ENCODE data around the gene TMLHE.
"Not testable (repeated sequence)": the region's sequence is repeated elsewhere in the genome, so short reads cannot be mapped to it uniquely, and the experiment has no call there.

TMLHE gene

DNA sequence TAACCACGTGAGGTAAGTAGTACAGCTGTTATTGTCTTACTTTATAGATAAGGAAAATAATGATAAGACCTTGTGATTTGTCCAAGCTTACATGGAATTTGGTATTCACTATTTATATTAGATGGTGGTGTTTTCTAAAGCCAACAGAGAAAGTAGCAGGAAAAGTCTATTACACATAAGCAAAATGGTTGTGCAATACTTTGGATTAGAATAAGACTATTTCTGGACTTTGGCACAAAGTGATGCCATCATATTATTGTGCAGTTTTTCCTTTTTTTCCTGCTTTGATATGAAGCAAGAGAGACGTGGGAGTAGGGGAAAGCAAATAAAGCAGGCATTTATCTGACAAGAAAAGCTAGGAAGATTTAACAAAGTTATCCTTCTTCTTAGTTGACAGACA lies 117.6 kb downstream of the TMLHE start:
- DNase-seq (ENCODE audit: low read depth in 2 of 2) = not testable (repeated sequence)

DNA sequence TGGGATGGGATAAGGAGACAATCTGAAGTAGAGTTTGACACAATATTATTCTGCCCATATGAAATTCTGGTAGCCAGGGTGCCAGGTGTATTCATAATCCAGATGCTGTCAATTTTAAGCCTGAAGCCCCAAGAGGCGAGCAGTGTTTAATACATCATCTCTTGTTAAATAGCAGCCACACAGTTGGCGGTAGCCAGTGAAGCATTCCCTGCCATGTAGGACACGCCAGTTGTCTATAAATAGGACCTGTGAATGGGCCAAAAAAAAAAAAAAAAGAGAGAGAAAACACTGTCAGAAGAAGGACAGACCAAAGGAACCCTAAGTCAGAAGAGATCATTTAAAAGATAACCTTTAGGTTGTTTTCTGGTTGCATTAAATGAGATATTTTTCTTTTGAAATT lies 121.3 kb downstream of the TMLHE start:
- not testable (repeated sequence) for DNase-seq (ENCODE audit: low read depth in 2 of 2)

DNA sequence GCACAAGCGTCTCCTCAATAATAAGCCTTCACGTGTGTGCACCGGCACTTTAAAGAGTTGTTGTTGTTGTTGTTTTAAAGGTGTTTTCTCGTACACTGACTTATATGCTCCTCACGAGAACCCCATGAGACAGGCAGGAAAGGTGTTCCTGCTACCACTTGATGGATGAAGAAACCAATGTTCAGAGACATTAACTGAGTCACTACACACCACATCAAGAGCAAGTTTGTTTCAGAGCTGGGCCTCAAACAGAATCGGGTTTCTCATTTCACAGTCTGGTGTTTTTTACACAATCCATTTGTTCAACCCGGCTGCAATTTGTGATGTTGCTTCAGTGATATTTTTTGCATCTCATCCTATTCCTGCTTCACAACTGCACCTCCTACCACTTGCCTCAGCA lies 135.6 kb downstream of the TMLHE start:
- DNase-seq (ENCODE audit: low read depth in 2 of 2) = not testable (repeated sequence)

GRCh38 chrX:155466269-155466938 lies 146.3 kb downstream of the TMLHE start:
- DNase-seq (ENCODE audit: low read depth in 2 of 2) = not testable (repeated sequence)

GRCh38 chrX:155460501-155460900 lies 152.3 kb downstream of the TMLHE start:
- not testable (repeated sequence) for DNase-seq (ENCODE audit: low read depth in 2 of 2)

GRCh38 chrX:155458471-155458870 lies 154.3 kb downstream of the TMLHE start, which contains the start of gene F8A3:
F8A3 (minus strand) TSS chrX:155458620; CDS start chrX:155458600, 20 bp downstream.
- DNase-seq (ENCODE audit: low read depth in 2 of 2) = not testable (repeated sequence)

DNA sequence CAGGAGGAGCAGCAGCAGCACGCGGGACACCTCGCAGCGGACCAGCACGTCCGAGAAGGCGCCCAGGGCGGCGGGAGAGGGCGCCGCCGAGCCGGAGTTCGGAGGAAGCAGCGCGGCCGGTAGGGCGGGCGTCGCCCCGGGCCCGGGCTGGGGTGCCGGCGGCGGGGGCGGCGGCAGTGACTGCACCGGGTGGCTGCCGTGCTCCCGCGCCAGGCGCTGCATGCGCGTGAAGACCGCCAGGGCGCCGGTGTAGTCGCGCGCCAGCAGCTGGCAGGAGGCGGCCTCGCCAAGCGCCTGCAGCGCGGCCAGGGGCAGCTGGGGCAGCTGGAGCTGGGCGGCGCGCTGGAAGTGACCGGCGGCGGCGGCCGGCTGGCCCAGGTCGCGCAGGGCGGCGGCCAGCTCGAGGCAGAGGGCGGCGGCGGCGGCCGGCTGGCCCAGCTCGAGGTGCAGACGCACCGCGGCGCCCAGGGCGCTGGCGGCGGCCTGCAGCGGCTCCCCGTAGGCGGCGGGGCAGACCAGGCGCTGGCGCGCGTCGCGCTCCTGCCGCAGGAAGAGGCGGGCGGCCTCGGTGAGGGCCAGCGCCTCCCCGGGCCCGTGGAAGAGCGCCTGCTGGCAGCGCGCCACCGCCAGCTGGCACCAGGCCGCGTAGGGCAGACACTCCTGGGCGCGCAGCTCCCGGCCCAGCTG lies 154.8 kb downstream of the TMLHE start:
- DNase-seq (ENCODE audit: low read depth in 2 of 2) = not testable (repeated sequence)

DNA sequence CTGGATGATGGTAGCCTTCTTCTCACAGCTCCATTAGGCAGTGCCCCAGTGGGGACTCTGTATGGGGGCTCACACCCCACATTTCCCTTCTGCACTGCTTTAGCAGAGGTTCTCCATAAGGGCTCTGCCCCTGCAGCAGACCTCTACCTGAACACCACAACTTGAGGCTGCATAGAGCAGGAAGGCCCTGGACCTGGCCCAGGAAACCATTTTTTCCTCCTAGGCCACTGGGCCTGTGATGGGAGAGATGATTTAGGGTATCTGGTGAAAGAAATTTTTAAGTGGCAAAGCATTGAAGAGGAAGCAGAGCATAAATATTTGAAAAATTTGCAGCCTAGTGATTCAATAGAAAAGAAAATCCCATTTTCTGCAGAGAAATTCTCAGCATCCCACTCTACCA lies 171.7 kb downstream of the TMLHE start:
- no peak for DNase-seq (ENCODE audit: low read depth in 2 of 2)
